ENCODE data around the gene ATP8B4.

GRCh38 chr15:49881866-49882265, 237.2 kb downstream of the ATP8B4 start:
- TF ChIP-seq POLR2AphosphoS5 (IDR thresholded peaks at IDR 0.05; ENCODE audit: borderline replicate concordance, low read depth, low read length) (no peak), EZH2 (IDR thresholded peaks at IDR 0.05) (no peak)
